IMR-90 (cell line): ENCODE measurements around the gene FBXO3.

ENCODE experiments used
- CEBPB ChIP-seq: IDR thresholded peaks from 2 replicates; pipeline ENCODE4 v1.6.1; 2012; ENCODE audit warnings: low read depth, low read length, improper control_type of control experiment
- CHD1 ChIP-seq: IDR thresholded peaks from 2 replicates; pipeline ENCODE4 v1.6.1; 2012; ENCODE audit warnings: low read depth, low read length, improper control_type of control experiment
- FOS ChIP-seq: fragments of 150-350 bp; IDR thresholded peaks from 2 replicates; pipeline ENCODE4 v1.6.1; 2016; ENCODE audit warnings: low read depth, low read length
- MXI1 ChIP-seq: IDR thresholded peaks from 2 replicates; pipeline ENCODE4 v1.6.1; 2012; ENCODE audit warnings: low read depth, mild to moderate bottlenecking, low read length, moderate library complexity, borderline replicate concordance
- POLR2A ChIP-seq: IDR thresholded peaks from 2 replicates; pipeline ENCODE4 v1.6.1; 2012; ENCODE audit warnings: mild to moderate bottlenecking, low read depth, low read length
- RAD21 ChIP-seq: IDR thresholded peaks from 2 replicates; pipeline ENCODE4 v1.6.1; 2012; ENCODE audit warnings: low read length, improper control_type of control experiment
- RCOR1 ChIP-seq: IDR thresholded peaks from 2 replicates; pipeline ENCODE4 v1.6.1; 2012; ENCODE audit warnings: mild to moderate bottlenecking, low read length, improper control_type of control experiment; ENCODE audit not compliant: insufficient replicate concordance
- RFX5 ChIP-seq: IDR thresholded peaks from 2 replicates; pipeline ENCODE4 v1.8.0; 2012; ENCODE audit warnings: low read depth, mild to moderate bottlenecking, low read length, moderate library complexity
- SMC3 ChIP-seq: fragments of 150-350 bp; IDR thresholded peaks from 2 replicates; pipeline ENCODE4 v1.6.1; 2016; ENCODE audit warnings: low read depth, mild to moderate bottlenecking, antibody characterized with exemption, low read length, moderate library complexity
- TF ChIP-seq, protein P1 (sequence below): conservative IDR thresholded peaks from 2 replicates; pipeline ENCODE4 v1.5.1; 2012; ENCODE audit warnings: mild to moderate bottlenecking, low read depth, low read length, improper control_type of control experiment
- TF ChIP-seq, protein P2 (sequence below): fragments of 150-350 bp; IDR thresholded peaks from 2 replicates; pipeline ENCODE4 v1.6.1; 2016; ENCODE audit warnings: low read depth, mild to moderate bottlenecking, low read length, moderate library complexity, borderline replicate concordance
- TF ChIP-seq, protein P3 (sequence below): fragments of 150-350 bp; IDR thresholded peaks from 2 replicates; pipeline ENCODE4 v1.6.1; 2017; ENCODE audit warnings: mild to moderate bottlenecking, antibody characterized with exemption, low read length, low read depth

DNA sequence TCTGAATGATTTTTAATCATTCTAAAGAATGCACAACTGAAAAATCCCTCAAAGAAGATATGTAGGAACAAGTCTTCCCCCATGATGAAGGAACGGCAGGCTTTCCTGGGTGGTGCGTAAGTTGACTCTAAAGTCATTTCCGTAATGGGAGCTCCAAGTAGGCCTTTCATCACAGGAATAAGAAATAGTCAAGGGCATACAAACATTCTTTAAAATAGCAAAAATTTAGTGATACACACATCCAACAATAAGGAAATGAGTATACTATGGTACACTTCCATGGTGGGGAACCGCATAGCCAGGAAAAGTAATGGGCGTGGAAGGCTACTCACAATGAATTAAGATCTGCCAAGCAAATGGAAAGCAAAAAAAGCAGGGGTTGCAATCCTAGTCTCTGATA, 48.8 kb downstream of the FBXO3 start:
- TF ChIP-seq, protein P1, sequence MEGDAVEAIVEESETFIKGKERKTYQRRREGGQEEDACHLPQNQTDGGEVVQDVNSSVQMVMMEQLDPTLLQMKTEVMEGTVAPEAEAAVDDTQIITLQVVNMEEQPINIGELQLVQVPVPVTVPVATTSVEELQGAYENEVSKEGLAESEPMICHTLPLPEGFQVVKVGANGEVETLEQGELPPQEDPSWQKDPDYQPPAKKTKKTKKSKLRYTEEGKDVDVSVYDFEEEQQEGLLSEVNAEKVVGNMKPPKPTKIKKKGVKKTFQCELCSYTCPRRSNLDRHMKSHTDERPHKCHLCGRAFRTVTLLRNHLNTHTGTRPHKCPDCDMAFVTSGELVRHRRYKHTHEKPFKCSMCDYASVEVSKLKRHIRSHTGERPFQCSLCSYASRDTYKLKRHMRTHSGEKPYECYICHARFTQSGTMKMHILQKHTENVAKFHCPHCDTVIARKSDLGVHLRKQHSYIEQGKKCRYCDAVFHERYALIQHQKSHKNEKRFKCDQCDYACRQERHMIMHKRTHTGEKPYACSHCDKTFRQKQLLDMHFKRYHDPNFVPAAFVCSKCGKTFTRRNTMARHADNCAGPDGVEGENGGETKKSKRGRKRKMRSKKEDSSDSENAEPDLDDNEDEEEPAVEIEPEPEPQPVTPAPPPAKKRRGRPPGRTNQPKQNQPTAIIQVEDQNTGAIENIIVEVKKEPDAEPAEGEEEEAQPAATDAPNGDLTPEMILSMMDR = no peak
- TF ChIP-seq, protein P2, sequence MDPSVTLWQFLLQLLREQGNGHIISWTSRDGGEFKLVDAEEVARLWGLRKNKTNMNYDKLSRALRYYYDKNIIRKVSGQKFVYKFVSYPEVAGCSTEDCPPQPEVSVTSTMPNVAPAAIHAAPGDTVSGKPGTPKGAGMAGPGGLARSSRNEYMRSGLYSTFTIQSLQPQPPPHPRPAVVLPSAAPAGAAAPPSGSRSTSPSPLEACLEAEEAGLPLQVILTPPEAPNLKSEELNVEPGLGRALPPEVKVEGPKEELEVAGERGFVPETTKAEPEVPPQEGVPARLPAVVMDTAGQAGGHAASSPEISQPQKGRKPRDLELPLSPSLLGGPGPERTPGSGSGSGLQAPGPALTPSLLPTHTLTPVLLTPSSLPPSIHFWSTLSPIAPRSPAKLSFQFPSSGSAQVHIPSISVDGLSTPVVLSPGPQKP = no peak
- TF ChIP-seq POLR2A (no peak), CEBPB (no peak), SMC3 (no peak), CHD1 (no peak), MXI1 (no peak), RAD21 (no peak), FOS (no peak), RCOR1 (no peak), RFX5 (no peak)
- TF ChIP-seq, protein P3, sequence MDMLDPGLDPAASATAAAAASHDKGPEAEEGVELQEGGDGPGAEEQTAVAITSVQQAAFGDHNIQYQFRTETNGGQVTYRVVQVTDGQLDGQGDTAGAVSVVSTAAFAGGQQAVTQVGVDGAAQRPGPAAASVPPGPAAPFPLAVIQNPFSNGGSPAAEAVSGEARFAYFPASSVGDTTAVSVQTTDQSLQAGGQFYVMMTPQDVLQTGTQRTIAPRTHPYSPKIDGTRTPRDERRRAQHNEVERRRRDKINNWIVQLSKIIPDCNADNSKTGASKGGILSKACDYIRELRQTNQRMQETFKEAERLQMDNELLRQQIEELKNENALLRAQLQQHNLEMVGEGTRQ = no peak
